Stimulated activated CD4-positive, alpha-beta T cell treated with anti-CD3 and anti-CD28 coated beads, TNF-alpha, amount 100 ng/mL, for 1 hour (primary cell): ENCODE data around the gene ADIG.

Source experiments
- DNase-seq, 3 donors: peaks; one replicate each; pipeline ENCODE4 v3.0.0-alpha.2; 2020; ENCODE audit warnings: low read depth in 3 of 3, low spot score in 1 of 3

Gene ADIG

GRCh38 chr20:38581013-38581412, at the start of gene ADIG:
Gene ADIG (plus strand): TSS chr20:38581197. CDS start chr20:38581251, 54 bp downstream.
- no peak for DNase-seq

- no peak for DNase-seq
These were observed 46.2 kb upstream of the ADIG start for GRCh38 chr20:38534756-38535155.

DNA sequence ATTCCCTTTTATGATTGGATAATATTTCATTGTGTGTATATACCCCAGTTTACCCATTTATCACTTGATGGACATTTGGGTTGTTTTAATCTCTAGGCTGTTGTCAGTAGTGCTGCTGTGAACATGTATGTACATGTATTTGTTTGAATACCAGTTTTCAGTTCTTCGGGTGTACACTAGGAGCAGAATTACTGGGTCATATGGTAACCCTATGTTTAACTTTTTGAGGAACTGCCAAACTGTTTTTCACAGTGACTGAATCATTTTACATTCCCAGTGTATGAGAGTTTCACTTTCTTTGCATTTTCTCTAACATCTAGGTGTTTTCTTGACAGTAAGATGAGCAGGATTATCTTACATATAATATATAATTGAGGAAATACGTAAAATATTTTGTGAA, 44.7 kb upstream of the ADIG start:
- DNase-seq = no peak

GRCh38 chr20:38537176-38537575, 43.8 kb upstream of the ADIG start:
- no peak for DNase-seq

DNA sequence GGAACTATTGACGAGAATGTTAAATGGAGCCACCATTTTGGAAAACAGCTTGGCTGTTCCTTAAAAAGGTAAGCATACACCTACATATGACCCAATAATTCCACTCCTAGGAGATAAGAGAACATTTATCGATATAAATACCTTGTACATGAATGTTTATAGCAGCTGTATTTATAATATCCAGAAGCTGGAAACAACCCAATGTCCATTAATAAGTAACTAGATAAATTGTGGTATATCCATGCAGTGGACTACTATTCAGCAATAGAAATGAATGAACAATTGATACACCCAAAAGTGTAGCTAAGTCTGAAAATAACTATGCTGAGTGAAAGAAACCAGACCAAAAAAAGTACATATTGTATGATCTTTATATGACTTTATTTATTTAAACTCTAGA, 42.2 kb upstream of the ADIG start:
- no peak for DNase-seq

GRCh38 chr20:38543014-38543906, 37.7 kb upstream of the ADIG start:
- DNase-seq = no peak

- DNase-seq = no peak
These were observed 35.2 kb upstream of the ADIG start for GRCh38 chr20:38545771-38546170.

DNA sequence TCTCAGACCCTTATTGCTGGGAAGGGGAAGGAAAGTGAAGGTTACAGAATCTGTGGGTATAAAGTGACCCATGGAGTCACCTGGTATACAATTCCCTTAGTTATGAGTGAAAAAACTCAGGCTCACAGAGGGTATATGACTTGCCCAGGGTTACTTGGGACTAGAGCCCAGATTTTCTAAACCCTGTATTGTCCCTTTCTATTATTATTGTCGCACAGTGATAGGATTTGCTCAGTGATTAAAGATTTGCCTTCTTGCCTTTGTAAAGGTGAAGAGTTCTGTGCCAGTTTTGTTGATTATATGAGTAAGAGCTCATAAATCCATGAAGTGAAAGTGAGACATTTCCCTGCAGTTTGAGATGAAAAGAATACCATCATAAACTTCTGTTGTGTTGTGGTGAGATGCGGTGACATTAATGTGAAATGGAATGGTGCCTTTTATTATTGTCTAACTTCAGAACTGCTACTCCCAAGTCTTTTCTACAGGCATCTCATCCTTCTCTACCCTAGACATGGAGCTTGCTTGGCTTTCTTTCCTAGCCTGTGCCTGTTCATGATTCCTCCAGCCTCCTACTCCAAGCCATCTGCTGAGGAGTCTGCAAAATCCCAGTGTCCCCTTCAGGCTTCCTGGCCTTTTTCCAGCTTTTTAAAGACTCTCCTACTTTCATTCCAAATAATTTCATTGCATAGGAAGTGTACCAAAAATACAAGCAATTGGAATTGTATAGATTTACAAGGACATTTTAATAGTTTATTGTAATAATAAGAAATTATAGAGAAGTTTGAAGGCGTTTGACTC, 33.5 kb upstream of the ADIG start:
- DNase-seq = no peak

GRCh38 chr20:38548356-38549083, 32.5 kb upstream of the ADIG start:
- DNase-seq = no peak

DNA sequence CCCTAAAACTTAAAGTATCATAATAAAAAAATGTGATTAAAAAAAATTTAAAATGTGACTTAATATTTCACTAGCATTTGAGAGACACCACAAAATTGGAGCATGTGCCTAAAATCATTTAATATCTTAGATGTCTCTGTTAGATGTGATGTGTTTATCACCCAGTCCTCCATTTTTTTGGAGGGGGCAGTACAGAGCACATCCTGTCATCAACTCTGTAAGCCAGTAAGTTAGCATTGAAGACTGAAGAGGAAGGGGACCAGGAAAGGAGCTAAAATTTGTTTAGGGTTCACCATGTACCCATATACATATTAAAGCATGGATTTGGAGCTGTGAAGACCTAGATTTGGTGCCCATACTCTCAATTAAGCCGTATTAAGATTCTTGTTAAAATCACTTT, 30.7 kb upstream of the ADIG start:
- no peak for DNase-seq

DNA sequence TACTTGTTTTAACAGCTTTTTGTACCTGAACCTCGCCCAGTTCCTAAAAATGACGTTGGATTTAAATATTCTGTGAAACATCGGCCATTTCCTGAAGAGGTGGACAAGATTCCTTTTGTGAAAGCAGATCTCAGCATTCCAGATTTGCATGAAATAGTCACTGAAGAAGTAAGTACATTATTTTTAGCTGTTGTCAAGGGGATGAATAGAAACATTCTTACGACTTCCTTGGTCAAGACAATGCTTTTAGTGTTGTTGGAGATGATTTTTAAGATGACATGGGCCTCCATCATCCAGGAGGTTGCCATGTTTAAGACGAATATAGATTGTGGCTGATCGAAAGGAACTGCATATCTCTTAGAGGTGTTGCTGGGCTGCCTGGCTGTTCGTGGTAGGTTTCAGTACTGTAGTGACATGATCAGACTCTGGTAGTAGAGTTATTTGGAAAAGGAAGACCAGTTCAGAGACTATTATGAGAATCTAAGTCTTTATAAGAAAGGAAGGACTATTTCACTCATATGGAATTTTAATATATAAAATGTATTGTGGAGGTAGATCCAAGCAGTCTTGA, 29.9 kb upstream of the ADIG start:
- no peak for DNase-seq

GRCh38 chr20:38554986-38555385, 26.0 kb upstream of the ADIG start:
- no peak for DNase-seq

DNA sequence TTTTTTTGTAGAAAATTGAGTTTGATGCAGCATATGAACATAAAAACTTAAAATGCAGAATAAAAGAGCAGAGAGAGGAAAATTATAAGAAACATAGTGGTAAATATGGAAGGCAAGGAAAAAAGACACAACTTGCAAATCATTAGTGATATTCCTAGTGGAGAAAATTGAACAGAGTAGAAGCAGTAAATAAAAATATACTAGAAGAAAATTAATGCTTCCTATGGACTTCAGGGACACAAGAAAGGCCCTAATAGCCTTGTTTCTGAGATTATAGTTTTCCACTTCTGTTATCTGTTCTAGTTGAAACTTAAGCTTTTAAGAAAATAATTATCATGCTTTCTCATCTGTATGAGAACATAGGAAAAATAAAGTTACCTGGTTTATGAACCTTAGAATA, 25.6 kb upstream of the ADIG start:
- no peak for DNase-seq

- no peak for DNase-seq
These were observed 23.8 kb upstream of the ADIG start for GRCh38 chr20:38557174-38557573.

GRCh38 chr20:38558596-38559360, 22.2 kb upstream of the ADIG start:
- no peak for DNase-seq

DNA sequence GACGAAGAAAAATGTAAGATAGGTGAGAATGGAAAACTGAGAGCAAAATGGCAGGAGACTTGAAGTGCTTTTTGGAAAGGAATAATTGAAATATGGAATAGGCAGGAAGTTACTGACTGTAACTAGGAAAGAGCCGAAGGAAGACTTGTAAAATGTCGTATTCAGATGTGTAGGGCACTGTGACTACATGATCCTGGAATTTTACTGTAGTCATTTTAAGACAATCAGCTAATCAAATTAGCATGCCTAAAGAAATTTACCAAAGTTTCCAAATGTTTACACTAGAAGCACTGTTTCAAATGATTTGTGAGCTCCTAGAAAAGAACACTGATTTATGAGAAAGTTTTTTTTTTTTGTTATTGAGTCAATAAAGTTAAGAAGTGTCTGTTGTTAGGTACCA, 21.2 kb upstream of the ADIG start:
- no peak for DNase-seq

- no peak for DNase-seq
These were observed 17.1 kb upstream of the ADIG start for GRCh38 chr20:38563802-38564431.

GRCh38 chr20:38564680-38565079, 16.3 kb upstream of the ADIG start:
- no peak for DNase-seq

- DNase-seq = no peak
These were observed 14.9 kb upstream of the ADIG start for GRCh38 chr20:38566036-38566598.
